ENCODE results near the gene LRRC30.

LRRC30 gene

GRCh38 chr18:7256618-7257425 is 25.9 kb downstream of the LRRC30 start:
- TF ChIP-seq, protein P1, sequence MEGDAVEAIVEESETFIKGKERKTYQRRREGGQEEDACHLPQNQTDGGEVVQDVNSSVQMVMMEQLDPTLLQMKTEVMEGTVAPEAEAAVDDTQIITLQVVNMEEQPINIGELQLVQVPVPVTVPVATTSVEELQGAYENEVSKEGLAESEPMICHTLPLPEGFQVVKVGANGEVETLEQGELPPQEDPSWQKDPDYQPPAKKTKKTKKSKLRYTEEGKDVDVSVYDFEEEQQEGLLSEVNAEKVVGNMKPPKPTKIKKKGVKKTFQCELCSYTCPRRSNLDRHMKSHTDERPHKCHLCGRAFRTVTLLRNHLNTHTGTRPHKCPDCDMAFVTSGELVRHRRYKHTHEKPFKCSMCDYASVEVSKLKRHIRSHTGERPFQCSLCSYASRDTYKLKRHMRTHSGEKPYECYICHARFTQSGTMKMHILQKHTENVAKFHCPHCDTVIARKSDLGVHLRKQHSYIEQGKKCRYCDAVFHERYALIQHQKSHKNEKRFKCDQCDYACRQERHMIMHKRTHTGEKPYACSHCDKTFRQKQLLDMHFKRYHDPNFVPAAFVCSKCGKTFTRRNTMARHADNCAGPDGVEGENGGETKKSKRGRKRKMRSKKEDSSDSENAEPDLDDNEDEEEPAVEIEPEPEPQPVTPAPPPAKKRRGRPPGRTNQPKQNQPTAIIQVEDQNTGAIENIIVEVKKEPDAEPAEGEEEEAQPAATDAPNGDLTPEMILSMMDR (conservative IDR thresholded peaks at IDR 0.05; ENCODE audit: low read depth, low read length): no peak
- DNase-seq (ENCODE audit: low read depth): no peak
- H3K4me3 ChIP-seq (ENCODE audit: low read depth, low read length): no peak overlapping the region

DNA sequence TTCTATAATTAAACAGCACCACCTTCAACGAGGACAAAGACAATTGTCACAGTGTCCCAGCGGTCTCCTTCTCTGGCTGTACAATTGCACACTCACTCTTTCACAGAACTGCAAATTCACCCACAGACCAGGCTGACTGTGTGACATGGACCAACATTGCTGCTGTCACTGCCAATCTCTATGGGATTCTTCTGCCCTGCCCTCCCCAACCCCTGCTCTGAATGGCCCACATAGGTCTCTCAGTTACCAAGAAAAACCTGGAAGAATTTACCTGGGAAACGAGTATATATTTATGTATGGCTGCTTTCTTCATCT is 26.5 kb downstream of the LRRC30 start:
- H3K4me3 ChIP-seq (ENCODE audit: low read depth, low read length): no peak overlapping the region
- TF ChIP-seq, protein P1 (conservative IDR thresholded peaks at IDR 0.05; ENCODE audit: low read depth, low read length): no peak

GRCh38 chr18:7259475-7259874 is 28.6 kb downstream of the LRRC30 start:
- TF ChIP-seq, protein P1 (conservative IDR thresholded peaks at IDR 0.05; ENCODE audit: low read depth, low read length): no peak
- DNase-seq (ENCODE audit: low read depth): no peak
- H3K4me3 ChIP-seq (ENCODE audit: low read depth, low read length): no peak overlapping the region

More for the DNA sequence above, 26.5 kb downstream of the LRRC30 start:
- no peak for DNase-seq (ENCODE audit: low read depth)

- TF ChIP-seq, protein P1 (conservative IDR thresholded peaks at IDR 0.05; ENCODE audit: low read depth, low read length): no peak
- H3K4me3 ChIP-seq (ENCODE audit: low read depth, low read length): no peak overlapping the region
- DNase-seq (ENCODE audit: low read depth): no peak
Measured at GRCh38 chr18:7261199-7261598, 30.3 kb downstream of the LRRC30 start.

DNA sequence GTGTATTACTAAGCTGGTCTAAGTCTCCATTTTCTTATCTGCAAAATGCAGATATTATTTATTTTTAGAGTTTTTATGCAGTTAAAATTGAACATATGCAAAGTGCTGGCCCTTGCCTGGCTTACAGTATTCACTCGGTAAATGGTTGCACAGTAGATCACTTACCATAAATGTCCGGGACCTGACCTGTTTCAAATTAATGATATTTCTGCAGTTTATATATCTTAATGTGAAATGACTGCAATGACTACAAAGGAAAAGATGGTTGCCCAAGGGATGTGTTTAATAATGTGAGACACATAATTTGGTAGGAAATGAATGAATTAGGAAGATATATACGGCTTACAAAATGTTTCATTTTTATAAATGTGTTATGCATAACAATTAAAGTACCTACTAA is 37.1 kb downstream of the LRRC30 start:
- TF ChIP-seq, protein P1 (conservative IDR thresholded peaks at IDR 0.05; ENCODE audit: low read depth, low read length): no peak
- DNase-seq (ENCODE audit: low read depth): no peak
- H3K4me3 ChIP-seq (ENCODE audit: low read depth, low read length): no peak overlapping the region

DNA sequence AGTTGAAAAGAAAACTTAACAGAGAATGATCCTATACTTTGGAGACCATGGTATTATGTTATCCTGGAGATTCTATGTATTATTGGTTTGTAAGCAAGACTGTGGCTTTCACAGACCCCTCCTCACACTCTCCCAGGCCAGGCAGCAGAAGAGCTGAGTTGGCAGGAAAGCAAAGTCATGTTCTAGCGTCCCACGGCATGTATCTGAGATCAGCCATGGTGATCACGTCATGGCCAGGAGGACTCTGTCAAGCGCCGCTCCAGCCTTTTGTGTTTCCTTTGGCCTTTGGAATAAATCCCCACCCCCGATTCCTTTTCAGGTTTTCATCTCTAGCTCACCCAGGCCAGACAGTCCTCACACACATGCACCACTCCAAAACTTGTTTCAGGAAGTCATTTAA is 39.1 kb downstream of the LRRC30 start:
- TF ChIP-seq, protein P1 (conservative IDR thresholded peaks at IDR 0.05; ENCODE audit: low read depth, low read length): no peak
- no peak for DNase-seq (ENCODE audit: low read depth)
- H3K4me3 ChIP-seq (ENCODE audit: low read depth, low read length): no peak overlapping the region

Measured in choroid plexus epithelial cell (primary cell).